HG02870 (cell line): ENCODE results near the gene MUL1.

Experiments used
- ATAC-seq: cut with Tn5 transposase; IDR thresholded peaks from one replicate; pipeline ENCODE4 v1.9.1; 2021; ENCODE audit warnings: mild to moderate bottlenecking, moderate library complexity; ENCODE audit not compliant: unreplicated experiment

MUL1 gene

DNA sequence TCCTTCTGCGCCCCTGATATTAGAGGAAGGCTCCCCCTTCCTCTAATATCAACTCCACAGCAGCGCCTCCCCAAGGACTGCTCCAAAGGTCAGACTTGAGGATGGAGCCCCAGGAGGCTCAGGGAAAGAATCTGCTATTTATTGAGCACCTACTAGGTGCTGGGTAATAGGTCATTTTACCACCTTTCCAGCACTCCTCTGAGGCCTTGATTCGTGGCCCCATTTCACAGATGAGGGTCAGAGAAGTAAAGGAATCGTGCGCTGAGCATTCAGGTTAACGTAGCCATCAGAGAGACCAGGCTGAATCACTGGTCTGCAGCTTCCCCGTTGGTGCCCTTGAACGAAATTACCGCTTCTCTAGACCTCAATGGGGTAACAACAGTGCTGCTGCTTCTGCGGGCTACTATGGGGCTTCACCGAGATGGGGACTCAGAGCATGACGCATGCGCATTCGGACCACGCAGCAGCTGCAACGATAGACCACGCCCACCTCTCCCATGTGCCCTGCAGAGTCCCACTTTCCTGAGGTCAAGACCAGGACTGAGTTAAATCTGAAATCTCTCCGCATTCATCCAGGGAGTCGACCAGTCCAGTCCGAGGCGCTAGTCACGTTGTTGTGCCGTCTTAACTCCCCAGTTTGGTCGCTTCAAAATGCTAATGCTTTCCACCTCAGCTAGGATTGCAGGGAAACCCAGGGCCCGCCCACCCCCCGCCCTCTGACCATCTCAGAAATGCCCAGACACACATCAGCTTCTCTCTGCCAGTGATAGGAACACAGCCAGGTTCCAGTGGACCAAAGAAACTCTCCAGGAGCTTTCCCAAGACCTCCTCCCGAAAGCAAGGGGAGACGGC lies 34.9 kb downstream of the MUL1 start:
- ATAC-seq = no peak

DNA sequence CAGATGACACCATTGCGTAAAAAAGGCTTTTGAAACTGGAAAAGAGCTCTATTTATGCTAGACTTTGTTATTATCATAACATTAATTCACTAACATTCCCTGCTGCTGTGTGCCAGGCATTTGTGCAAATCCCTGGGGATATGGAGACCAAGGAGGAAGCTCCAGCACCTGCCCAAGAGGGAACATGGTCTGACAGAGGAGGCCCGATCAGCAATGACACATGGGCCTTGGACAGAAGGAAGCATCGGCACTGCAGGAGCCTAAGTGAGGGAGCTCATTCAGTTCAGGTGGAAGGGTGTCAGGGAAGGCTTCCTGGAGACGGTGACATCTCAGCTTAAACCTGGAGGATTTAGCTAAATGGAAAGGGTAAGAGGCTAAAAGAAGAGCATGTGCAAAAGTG lies 35.8 kb downstream of the MUL1 start:
- ATAC-seq = no peak

- ATAC-seq = no peak
Measured at GRCh38 chr1:20470194-20470593, 37.8 kb downstream of the MUL1 start.

GRCh38 chr1:20469406-20470076 lies 38.4 kb downstream of the MUL1 start:
- no peak for ATAC-seq

GRCh38 chr1:20466273-20466672 lies 41.7 kb downstream of the MUL1 start:
- ATAC-seq = no peak

DNA sequence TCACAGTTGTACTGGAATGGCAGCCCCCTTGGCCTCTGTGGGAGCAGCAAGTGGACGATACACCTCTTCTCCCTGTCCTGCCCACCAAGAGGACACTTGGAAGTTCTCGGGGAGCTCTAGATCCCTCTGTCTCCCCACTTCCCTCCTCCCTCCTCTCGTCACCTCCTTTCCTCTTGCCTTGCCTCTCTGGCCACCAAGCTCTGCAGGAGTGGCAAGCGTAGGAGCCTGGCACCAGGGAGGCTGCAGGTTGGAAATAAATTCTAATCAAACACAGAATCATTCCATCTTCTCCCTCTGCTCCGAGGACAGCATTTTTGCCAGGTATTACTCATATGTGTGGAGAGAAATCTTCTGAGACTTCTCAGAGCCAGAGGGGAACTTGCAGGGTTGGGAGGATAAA lies 42.8 kb downstream of the MUL1 start:
- no peak for ATAC-seq

DNA sequence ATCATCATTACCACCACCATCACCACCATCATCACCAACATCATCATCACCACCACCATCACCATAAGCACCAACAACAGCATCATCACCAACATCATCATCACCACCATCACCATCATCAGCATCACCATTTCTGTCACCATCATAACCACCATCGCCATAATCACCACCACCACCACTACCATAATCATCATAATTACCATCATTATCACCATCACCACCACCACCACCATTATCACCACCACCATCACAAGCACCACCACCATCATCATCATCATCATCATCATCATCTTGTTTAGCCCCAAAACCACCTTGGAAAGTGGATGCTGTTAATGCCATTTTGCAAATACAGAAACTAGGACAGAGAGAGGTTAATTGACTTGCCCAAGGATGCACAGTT lies 44.4 kb downstream of the MUL1 start:
- no peak for ATAC-seq

GRCh38 chr1:20462397-20462796 lies 45.6 kb downstream of the MUL1 start:
- ATAC-seq = no peak

DNA sequence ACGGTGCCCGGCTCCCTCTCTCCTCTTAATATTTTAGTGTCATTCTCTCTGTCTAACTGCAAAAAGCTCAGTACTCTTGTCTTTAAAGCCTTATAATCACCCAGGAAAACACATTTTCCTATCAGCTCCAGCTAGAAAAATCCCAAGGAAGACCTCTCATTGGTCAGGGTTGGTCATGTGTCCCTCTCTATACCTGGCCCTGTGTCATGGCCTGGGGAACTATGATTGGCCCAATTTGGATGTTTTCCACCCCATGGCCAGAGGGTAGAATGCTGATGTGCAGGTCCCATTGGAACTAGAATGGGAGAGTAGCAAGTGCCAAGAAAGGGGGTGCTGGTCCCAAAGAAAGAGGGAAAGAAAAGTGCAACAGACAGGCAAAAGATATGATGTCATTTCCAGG lies 49.2 kb downstream of the MUL1 start:
- ATAC-seq = no peak

GRCh38 chr1:20454004-20454403 lies 53.9 kb downstream of the MUL1 start:
- no peak for ATAC-seq

DNA sequence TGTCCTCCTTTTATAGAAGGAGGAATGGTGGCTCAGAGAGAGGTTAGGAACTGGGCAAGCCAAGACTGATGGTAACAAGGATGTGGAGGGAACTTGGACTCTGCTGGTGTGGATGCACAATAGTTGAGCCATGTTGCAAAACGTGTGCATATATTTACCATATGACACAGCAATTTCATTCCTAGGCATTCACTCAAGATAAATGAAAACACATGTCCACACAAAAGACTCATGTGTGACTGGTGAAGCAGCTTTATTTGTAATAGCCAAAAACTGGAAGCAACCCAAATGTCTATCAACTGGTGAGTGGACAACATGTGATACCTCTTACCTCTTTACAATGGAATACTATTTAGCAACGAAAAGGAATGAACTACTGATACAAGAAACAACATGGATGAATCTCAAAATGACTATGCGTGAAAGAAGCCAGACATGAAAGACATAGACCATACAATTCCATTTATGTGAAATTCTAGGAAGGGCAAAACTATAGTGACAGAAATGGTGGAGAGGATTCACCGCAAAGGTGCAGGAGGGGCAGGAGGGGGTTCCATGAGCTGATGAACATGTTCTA lies 58.1 kb downstream of the MUL1 start:
- ATAC-seq = no peak
